Measurements from ENCODE around the gene GGNBP2.

GGNBP2 gene

GRCh38 chr17:36547776-36548175 is 3.1 kb downstream of the GGNBP2 start:
- Histone ChIP-seq H2AFZ (ENCODE audit: low read length) (no peak overlapping the region), H3K79me2 (ENCODE audit: insufficient read depth, low read length) (peaks cover 90% of the 10 kb centered on the region), H3F3A (ENCODE audit: low read depth) (peaks cover 12% of the 10 kb centered on the region; the same call in 1 of the 2 replicates), H3K9me3 (ENCODE audit: insufficient read depth, low read depth, low read length) (no peaks in the 10 kb centered on the region), H3K9ac (ENCODE audit: low read depth, low read length, poor library complexity, severe bottlenecking) (peak overlapping the region; percentile 98), H3K4me2 (ENCODE audit: low read depth, low read length, poor library complexity, severe bottlenecking) (peak overlapping the region; percentile 97), H3K27me3 (ENCODE audit: insufficient read depth, low read length, poor library complexity, severe bottlenecking) (no peaks in the 10 kb centered on the region), H3K4me3 (ENCODE audit: low read length, poor library complexity, severe bottlenecking) (peak overlapping the region; percentile 99), H3K4me1 (ENCODE audit: insufficient read depth, low read length, poor library complexity, severe bottlenecking) (peaks cover 36% of the 10 kb centered on the region), H3K9me2 (replicated peaks; ENCODE audit: low read depth, low read length) (no peaks in the 10 kb centered on the region), H3K36me3 (ENCODE audit: insufficient read depth, low read length) (no peaks in the 10 kb centered on the region), H4K20me1 (ENCODE audit: insufficient read depth, low read length, poor library complexity, severe bottlenecking) (peaks cover 67% of the 10 kb centered on the region)
- TF ChIP-seq EZH2phosphoT487 (IDR thresholded peaks at IDR 0.05; ENCODE audit: borderline replicate concordance) (no peak), CTCF (conservative IDR thresholded peaks at IDR 0.05; ENCODE audit: low read length) (no peak)

- peaks cover 30% of the 10 kb centered on the region for H3K4me1 ChIP-seq (ENCODE audit: insufficient read depth, low read length, poor library complexity, severe bottlenecking)
Measured at GRCh38 chr17:36550491-36551417, 6.0 kb downstream of the GGNBP2 start.

GRCh38 chr17:36553459-36553858 is 8.7 kb downstream of the GGNBP2 start:
- Histone ChIP-seq H3F3A (ENCODE audit: low read depth) (no peaks in the 10 kb centered on the region), H2AFZ (ENCODE audit: low read length) (no peak overlapping the region), H4K20me1 (ENCODE audit: insufficient read depth, low read length, poor library complexity, severe bottlenecking) (peaks cover 70% of the 10 kb centered on the region), H3K9ac (ENCODE audit: low read depth, low read length, poor library complexity, severe bottlenecking) (no peak overlapping the region), H3K4me1 (ENCODE audit: insufficient read depth, low read length, poor library complexity, severe bottlenecking) (peaks cover 13% of the 10 kb centered on the region), H3K79me2 (ENCODE audit: insufficient read depth, low read length) (peaks cover 88% of the 10 kb centered on the region), H3K36me3 (ENCODE audit: insufficient read depth, low read length) (peaks cover 37% of the 10 kb centered on the region; the same call in 1 of the 2 replicates), H3K4me2 (ENCODE audit: low read depth, low read length, poor library complexity, severe bottlenecking) (no peak overlapping the region), H3K9me2 (replicated peaks; ENCODE audit: low read depth, low read length) (no peaks in the 10 kb centered on the region), H3K9me3 (ENCODE audit: insufficient read depth, low read depth, low read length) (no peaks in the 10 kb centered on the region), H3K4me3 (ENCODE audit: low read length, poor library complexity, severe bottlenecking) (no peak overlapping the region), H3K27me3 (ENCODE audit: insufficient read depth, low read length, poor library complexity, severe bottlenecking) (no peaks in the 10 kb centered on the region)
- no peak for TF ChIP-seq CTCF (conservative IDR thresholded peaks at IDR 0.05; ENCODE audit: low read length)
- TF ChIP-seq EZH2phosphoT487 (IDR thresholded peaks at IDR 0.05; ENCODE audit: borderline replicate concordance), result no peak

More at GRCh38 chr17:36550491-36551417, 6.0 kb downstream of the GGNBP2 start:
- peak overlapping the region; percentile 8 for H3K4me3 ChIP-seq (ENCODE audit: low read length, poor library complexity, severe bottlenecking)
- no peak overlapping the region for H2AFZ ChIP-seq (ENCODE audit: low read length)
- H4K20me1 ChIP-seq (ENCODE audit: insufficient read depth, low read length, poor library complexity, severe bottlenecking), result peaks cover 92% of the 10 kb centered on the region
- H3K9me3 ChIP-seq (ENCODE audit: insufficient read depth, low read depth, low read length), result no peaks in the 10 kb centered on the region
- H3K79me2 ChIP-seq (ENCODE audit: insufficient read depth, low read length), result peaks cover 99% of the 10 kb centered on the region
- peak overlapping the region; percentile 53 for H3K4me2 ChIP-seq (ENCODE audit: low read depth, low read length, poor library complexity, severe bottlenecking)
- H3K9me2 ChIP-seq (replicated peaks; ENCODE audit: low read depth, low read length), result no peaks in the 10 kb centered on the region
- H3F3A ChIP-seq (ENCODE audit: low read depth), result 0 out of 2 replicates have a peak, but pooled peaks cover 8% of the 10 kb centered on the region
- peaks cover 13% of the 10 kb centered on the region; the same call in 1 of the 2 replicates for H3K36me3 ChIP-seq (ENCODE audit: insufficient read depth, low read length)
- H3K9ac ChIP-seq (ENCODE audit: low read depth, low read length, poor library complexity, severe bottlenecking), result no peak overlapping the region
- no peaks in the 10 kb centered on the region for H3K27me3 ChIP-seq (ENCODE audit: insufficient read depth, low read length, poor library complexity, severe bottlenecking)
- TF ChIP-seq EZH2phosphoT487 (IDR thresholded peaks at IDR 0.05; ENCODE audit: borderline replicate concordance), result no peak
- TF ChIP-seq CTCF (conservative IDR thresholded peaks at IDR 0.05; ENCODE audit: low read length), result no peak
